Skeletal muscle tissue (tissue), 4 donors: Measurements from ENCODE around the gene CRELD1. TPM values are rescaled to one million over a fixed set of nuclear protein-coding genes. Genes with fewer than 3 reads are reported as not detected.

Experiments
- H3K27ac ChIP-seq: one replicate; pipeline ENCODE4 v1.7.0; 2013; ENCODE audit warnings: mild to moderate bottlenecking, low read depth, low read length, inconsistent platforms
- H3K27me3 ChIP-seq, 3 donors: one replicate each; pipeline ENCODE4 v1.7.0; 2013; ENCODE audit warnings: low read length in 3 of 3; ENCODE audit not compliant: control insufficient read depth in 3 of 3, insufficient read depth in 3 of 3
- H3K36me3 ChIP-seq, 3 donors: one replicate each; pipeline ENCODE4 v1.7.0; 2013; ENCODE audit warnings: low read length in 3 of 3; ENCODE audit not compliant: control insufficient read depth in 3 of 3, insufficient read depth in 3 of 3
- H3K4me1 ChIP-seq, 3 donors: one replicate each; pipeline ENCODE4 v1.7.0; 2013; ENCODE audit warnings: low read length in 3 of 3, mild to moderate bottlenecking in 3 of 3; ENCODE audit not compliant: control insufficient read depth in 3 of 3, insufficient read depth in 3 of 3
- H3K4me3 ChIP-seq, 3 donors: one replicate each; pipeline ENCODE4 v1.7.0; 2013; ENCODE audit warnings: low read length in 3 of 3
- H3K9ac ChIP-seq, 3 donors: one replicate each; pipeline ENCODE4 v1.7.0; 2013; ENCODE audit warnings: low read length in 3 of 3, mild to moderate bottlenecking in 3 of 3, moderate library complexity in 2 of 3, low read depth in 1 of 3
- H3K9me3 ChIP-seq, 3 donors: one replicate each; pipeline ENCODE4 v1.7.0; 2013; ENCODE audit warnings: low read length in 3 of 3; ENCODE audit not compliant: control insufficient read depth in 3 of 3
- total RNA-seq: library from RNA; depleted of rRNA; stranded (reverse); fragments of >200 nt; gene quantifications from one replicate; pipeline ENCODE4 v1.2.3, GENCODE V29; 2014
- donor health status: Osteomylitis.

The CRELD1 gene
- total RNA-seq, 1 donor from 2014 or later: 12.0 TPM

DNA sequence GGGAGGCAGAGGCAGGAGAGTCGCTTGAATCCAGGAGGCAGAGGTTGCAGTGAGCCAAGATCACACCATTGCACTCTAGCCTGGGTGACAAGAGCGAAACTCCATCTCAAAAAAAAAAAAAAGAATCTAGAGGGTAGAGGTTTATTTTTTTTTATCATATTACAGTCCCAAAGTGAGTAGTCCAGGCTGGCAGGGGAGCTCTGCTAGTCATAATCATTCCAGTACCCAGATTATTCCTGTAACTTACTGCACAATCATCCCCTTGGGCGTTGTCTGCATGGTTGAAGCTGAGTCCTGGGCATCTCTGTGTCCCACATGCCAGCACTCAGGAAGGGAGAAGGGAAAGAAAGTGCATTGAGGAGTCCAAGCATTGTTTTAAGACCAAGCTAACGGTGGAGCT, 8.5 kb downstream of the CRELD1 start:
- no peak overlapping the region for H3K27ac ChIP-seq
- H3K36me3 ChIP-seq: peaks cover 31 to 34% (median 34%) of the 10 kb centered on the region in 3 donors
- H3K27me3 ChIP-seq: no peaks in the 10 kb centered on the region
- peaks cover 2 to 16% (median 4%) of the 10 kb centered on the region in 3 donors for H3K4me1 ChIP-seq
- H3K9me3 ChIP-seq: no peaks in the 10 kb centered on the region
- no peak overlapping the region for H3K4me3 ChIP-seq
- no peak overlapping the region for H3K9ac ChIP-seq

DNA sequence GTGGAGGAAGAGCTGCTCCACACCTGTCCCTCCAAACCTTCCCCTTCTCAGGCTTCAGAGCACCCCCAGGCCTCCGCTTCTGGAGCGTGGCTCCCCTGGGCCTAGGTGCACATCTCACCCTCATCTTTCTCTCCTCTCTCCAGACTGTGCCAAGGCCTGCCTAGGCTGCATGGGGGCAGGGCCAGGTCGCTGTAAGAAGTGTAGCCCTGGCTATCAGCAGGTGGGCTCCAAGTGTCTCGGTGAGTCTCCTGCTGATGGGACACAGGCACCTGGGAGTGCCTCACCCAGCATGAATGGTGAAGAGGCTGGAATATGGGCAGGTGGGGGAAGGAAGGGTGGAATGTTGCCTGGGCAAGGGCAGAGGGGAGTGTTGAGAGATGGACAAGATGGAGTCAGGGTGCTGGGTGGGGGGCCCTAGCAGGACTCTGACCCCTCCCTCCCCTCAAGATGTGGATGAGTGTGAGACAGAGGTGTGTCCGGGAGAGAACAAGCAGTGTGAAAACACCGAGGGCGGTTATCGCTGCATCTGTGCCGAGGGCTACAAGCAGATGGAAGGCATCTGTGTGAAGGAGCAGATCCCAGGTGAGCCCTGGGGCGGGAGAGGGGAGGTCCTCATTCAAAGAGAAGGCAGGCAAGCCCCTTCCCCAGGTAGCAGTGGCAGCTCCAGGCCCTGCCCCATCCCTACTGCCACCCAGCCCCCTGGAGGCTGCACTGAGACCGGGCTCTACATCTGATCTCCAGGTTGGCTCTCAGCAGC, 9.5 kb downstream of the CRELD1 start:
- peak overlapping the region in 1 of 3 donors; percentile 33 for H3K9ac ChIP-seq
- peaks cover 2 to 21% (median 10%) of the 10 kb centered on the region in 3 donors for H3K4me1 ChIP-seq
- no peak overlapping the region for H3K27ac ChIP-seq
- peaks cover 25 to 27% (median 25%) of the 10 kb centered on the region in 3 donors for H3K36me3 ChIP-seq
- H3K4me3 ChIP-seq: no peak overlapping the region
- H3K27me3 ChIP-seq: no peaks in the 10 kb centered on the region
- H3K9me3 ChIP-seq: no peaks in the 10 kb centered on the region

DNA sequence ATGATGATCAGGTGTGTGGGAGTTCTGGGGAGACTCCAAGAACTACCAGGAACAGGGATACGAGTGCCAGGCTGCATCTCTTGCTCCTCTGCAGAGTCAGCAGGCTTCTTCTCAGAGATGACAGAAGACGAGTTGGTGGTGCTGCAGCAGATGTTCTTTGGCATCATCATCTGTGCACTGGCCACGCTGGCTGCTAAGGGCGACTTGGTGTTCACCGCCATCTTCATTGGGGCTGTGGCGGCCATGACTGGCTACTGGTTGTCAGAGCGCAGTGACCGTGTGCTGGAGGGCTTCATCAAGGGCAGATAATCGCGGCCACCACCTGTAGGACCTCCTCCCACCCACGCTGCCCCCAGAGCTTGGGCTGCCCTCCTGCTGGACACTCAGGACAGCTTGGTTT, 10.6 kb downstream of the CRELD1 start:
- H3K9me3 ChIP-seq: no peaks in the 10 kb centered on the region
- H3K36me3 ChIP-seq: peaks cover 27 to 32% (median 28%) of the 10 kb centered on the region in 3 donors

DNA sequence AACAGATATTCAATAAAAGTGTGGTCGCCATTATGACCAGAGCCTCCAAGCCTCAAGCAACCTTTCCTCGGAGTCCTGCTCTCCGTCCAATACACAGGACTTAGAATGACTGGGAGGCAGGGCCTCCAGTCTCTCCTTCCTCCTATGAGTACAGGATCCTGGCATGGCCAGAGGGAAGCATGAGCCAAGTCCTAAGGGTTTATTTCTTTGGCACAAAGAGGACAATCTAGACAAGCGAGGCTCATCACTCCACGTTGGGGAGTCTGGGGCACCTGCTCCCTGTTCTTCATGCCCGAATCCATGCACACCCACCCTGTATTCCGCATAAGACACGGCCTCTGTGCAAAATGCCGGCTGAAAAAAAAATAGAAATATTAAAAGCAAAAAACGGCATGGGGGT, 11.7 kb downstream of the CRELD1 start:
- Histone ChIP-seq H3K4me3 (no peak overlapping the region), H3K27me3 (no peaks in the 10 kb centered on the region), H3K4me1 (peaks cover 2 to 21% (median 10%) of the 10 kb centered on the region in 3 donors), H3K36me3 (peaks cover 27 to 32% (median 32%) of the 10 kb centered on the region in 3 donors), H3K27ac (no peak overlapping the region), H3K9me3 (no peaks in the 10 kb centered on the region), H3K9ac (no peak overlapping the region)

More for the DNA sequence above, 10.6 kb downstream of the CRELD1 start:
- no peak overlapping the region for H3K27ac ChIP-seq
- peaks cover 2 to 21% (median 10%) of the 10 kb centered on the region in 3 donors for H3K4me1 ChIP-seq
- no peak overlapping the region for H3K9ac ChIP-seq
- no peak overlapping the region for H3K4me3 ChIP-seq
- H3K27me3 ChIP-seq: no peaks in the 10 kb centered on the region

DNA sequence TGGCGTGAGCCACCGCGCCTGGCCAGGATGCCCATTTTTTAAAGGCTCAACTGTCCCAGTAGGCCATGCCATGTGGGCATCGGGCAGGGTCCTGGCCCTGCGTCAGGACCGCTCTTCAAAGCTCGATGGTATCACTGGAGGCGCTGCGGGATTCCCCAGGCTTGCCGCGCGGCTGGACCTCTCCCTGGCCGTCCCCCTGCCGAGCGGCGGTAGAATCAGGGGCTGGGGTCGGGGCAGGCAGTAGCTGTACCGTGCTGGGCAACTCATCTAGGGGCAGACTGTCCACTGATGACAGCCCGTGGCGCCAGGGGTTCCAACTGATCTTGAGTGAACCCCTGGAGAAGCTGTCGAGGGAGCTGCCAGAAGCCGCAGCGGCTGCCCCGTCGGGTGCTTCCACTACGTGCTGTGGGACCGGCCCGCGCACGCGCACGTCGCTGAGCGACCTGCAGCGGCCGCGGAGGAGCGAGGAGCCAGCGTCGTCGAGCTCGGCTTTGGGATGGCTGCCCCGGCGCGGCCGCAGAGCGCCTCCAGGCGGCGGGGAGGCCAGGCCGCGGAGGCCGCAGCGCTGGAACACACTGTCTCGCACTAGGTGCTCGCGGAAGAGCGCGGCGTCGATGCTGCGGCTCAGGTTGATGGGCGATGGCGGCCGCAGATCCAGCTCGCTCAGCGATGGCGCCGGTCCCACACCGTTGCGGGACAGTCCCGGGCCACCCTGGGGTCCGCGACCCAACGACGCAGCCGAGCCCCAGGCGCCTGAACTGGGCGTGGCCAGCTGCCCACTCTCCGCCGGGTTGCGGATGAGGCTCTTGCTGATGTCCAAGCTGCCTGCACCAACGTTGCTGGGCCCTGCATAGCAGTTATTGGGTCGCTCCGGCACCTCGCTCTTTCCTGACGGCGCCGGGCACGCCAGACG, 12.7 kb downstream of the CRELD1 start:
- H3K9me3 ChIP-seq: no peaks in the 10 kb centered on the region
- peaks cover 2 to 22% (median 10%) of the 10 kb centered on the region in 3 donors for H3K4me1 ChIP-seq
- peak overlapping the region; percentile 61 to 89 (median 67) for H3K9ac ChIP-seq
- peak overlapping the region; percentile 73 for H3K27ac ChIP-seq
- peak overlapping the region; percentile 75 to 85 (median 83) for H3K4me3 ChIP-seq
- peaks cover 20 to 27% (median 25%) of the 10 kb centered on the region in 3 donors for H3K36me3 ChIP-seq
- H3K27me3 ChIP-seq: no peaks in the 10 kb centered on the region

DNA sequence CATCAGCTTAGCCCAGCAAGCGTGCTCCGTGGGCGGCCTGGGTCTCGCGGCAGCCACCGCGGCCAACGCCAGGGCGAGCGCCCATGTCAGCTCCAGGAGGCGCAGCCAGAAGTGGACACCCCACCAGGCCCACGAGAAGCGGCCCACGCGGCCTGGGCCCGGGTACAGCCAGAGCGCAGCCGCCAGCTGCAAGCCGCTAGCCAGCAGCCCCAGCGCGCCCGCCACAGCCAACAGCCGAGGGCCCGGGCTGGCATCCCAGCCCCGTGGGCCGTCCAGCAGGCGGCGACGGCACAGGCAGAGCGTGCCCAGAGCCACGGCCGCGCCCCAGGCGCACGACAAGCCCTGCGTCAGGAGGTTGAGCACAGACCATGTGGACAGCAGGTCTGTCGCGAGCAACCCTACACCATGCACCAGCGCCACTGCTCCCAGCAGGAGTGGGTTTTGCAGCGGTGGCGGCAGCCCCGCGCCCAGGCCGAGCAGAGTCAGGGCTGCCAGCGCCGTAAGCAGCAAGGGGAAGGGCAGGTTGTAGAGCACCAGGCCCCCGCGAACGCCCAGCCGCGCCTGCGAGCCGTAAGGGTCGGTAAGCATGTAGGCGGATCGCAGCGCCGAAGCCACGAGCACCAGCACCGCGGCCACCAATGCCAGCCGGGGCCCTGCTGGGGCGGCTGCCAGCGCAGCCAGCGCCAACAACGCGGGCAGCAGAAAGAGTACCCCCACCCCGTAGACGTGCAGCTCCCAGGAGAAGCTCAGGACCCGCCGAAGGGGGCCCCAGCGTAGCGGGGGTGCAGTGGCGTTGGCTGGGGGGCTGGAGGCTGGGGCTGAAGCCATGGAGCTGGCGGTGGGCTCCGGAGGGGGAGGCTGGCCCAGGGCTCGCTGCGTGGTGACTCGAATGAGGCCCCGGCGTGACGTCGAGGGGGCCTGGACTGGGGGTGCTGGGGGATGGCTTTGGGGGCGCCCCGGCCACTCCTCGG, 13.7 kb downstream of the CRELD1 start:
- Histone ChIP-seq H3K9me3 (no peaks in the 10 kb centered on the region), H3K9ac (peak overlapping the region; percentile 67 to 89 (median 84)), H3K36me3 (peaks cover 19 to 27% (median 23%) of the 10 kb centered on the region in 3 donors), H3K27me3 (no peaks in the 10 kb centered on the region), H3K4me1 (peaks cover 10 to 32% (median 17%) of the 10 kb centered on the region in 3 donors), H3K27ac (peak overlapping the region; percentile 73), H3K4me3 (peak overlapping the region; percentile 75 to 85 (median 83))

DNA sequence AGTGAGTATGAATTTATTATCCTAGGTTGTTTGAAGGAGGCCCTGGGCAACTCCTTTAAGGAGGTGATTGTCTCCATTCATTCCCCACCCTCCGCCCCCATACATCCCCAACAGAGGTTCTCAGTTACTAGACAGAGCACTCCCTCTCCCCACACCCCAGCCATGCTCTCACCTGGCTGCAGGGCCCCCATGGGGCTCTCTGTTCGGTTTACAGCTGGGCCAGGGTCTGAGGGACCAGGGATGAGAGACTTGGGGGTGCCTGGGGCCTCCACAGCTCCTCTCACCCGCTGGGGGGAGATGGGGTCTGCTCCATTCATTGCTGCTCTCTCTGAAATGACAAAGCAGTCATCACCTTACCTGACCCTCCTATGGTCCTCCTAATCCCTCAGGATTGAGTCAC, 15.0 kb downstream of the CRELD1 start:
- no peak overlapping the region for H3K4me3 ChIP-seq
- H3K27me3 ChIP-seq: no peaks in the 10 kb centered on the region

DNA sequence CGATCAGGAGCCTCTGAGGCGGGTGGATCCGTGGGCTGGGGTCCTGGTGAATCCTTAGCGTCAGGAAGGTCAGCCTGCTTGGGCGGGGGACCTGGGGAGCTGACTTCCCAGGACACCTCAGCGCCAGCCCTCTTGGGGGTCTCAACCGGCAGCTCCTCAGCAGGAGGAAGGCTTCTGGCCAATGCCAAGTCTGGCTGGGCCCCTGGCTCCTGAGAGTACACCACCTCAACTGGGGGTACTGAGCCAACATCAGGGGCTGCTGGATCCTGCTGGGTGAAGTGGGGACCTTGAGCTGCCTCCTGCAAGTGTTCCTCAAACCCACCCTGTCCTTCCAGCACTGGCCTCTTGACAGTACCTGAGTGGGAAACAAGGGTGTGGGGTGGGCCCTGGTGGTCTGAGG, 15.5 kb downstream of the CRELD1 start:
- Histone ChIP-seq H3K9ac (no peak overlapping the region), H3K9me3 (no peaks in the 10 kb centered on the region), H3K4me3 (no peak overlapping the region), H3K36me3 (peaks cover 5 to 12% (median 9%) of the 10 kb centered on the region in 3 donors), H3K27me3 (no peaks in the 10 kb centered on the region), H3K4me1 (peaks cover 11 to 34% (median 19%) of the 10 kb centered on the region in 3 donors), H3K27ac (no peak overlapping the region)

More for the DNA sequence above, 15.0 kb downstream of the CRELD1 start:
- Histone ChIP-seq H3K9me3 (no peaks in the 10 kb centered on the region), H3K4me1 (peaks cover 11 to 34% (median 19%) of the 10 kb centered on the region in 3 donors), H3K27ac (no peak overlapping the region), H3K9ac (no peak overlapping the region), H3K36me3 (peaks cover 6 to 15% (median 15%) of the 10 kb centered on the region in 3 donors)

DNA sequence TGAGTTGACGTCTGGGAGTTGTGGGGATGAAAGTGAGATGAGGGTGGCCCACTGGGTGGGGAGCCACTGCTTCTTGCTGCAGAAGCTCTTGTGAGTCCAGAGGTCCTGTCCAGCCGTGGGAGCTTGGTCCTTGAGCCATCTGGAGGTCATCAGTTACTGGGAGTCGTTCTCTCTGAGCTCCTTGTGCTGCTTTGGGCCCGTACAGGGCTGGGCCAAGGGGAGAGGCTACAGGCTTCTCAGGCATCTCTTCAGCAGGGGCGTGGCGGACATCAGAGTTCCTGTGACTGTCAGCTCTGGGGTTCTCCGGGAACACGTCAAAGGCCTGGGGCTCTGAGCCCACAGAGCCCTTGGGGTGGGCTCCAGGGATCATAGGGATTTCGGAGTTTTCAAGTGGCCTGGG, 16.0 kb downstream of the CRELD1 start:
- Histone ChIP-seq H3K36me3 (peaks cover 5 to 10% (median 8%) of the 10 kb centered on the region in 3 donors), H3K9me3 (no peaks in the 10 kb centered on the region), H3K4me1 (peaks cover 11 to 34% (median 21%) of the 10 kb centered on the region in 3 donors), H3K4me3 (no peak overlapping the region), H3K27me3 (no peaks in the 10 kb centered on the region), H3K27ac (no peak overlapping the region), H3K9ac (no peak overlapping the region)
